WI38 (cell line): ENCODE results near the gene ASGR2.

ENCODE experiments used
- H3K4me3 ChIP-seq: 2 replicates; pipeline ENCODE4 v1.5.1; 2011; ENCODE audit warnings: low read depth, mild to moderate bottlenecking, control low read depth, low read length
- CTCF ChIP-seq: IDR thresholded peaks from 2 replicates; pipeline ENCODE4 v1.5.1; 2012; ENCODE audit warnings: low read depth, mild to moderate bottlenecking, control low read depth, low read length

The ASGR2 gene

GRCh38 chr17:7067198-7067597 is 47.4 kb downstream of the ASGR2 start:
- no peak overlapping the region for H3K4me3 ChIP-seq
- no peak for TF ChIP-seq CTCF

- no peak for TF ChIP-seq CTCF
- H3K4me3 ChIP-seq = no peak overlapping the region
Measured at GRCh38 chr17:7064261-7064660, 50.4 kb downstream of the ASGR2 start.

DNA sequence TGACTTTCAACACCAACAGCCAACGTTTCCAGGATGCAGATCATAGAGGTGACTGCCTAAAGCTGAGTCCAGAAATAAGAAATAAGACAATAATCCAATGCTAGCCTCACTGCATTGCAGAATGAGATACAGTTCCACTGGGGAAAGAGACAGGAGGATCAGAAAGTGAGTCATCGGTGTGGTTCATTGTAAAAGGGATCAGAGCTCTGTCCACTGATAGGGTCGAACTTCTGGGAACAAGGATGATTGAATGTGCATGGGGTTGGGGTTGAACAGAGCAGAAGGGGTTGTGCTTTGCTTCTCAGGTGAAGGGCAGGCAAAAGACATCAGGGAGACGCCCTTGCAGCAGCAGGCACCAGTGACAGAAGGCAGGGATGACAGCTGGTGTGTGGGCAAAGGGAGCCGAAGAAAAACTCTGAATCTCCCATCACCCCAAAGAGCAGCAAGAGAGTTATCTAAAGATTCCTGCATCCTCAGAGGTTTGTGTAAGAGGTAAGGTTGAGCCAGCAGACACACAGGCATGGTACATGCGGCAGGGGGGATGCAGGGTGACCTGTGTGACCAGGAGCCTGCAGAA is 51.0 kb downstream of the ASGR2 start:
- no peak overlapping the region for H3K4me3 ChIP-seq
- TF ChIP-seq CTCF = no peak

- H3K4me3 ChIP-seq = no peak overlapping the region
- no peak for TF ChIP-seq CTCF
Measured at GRCh38 chr17:7060165-7060891, 54.3 kb downstream of the ASGR2 start.

GRCh38 chr17:7058831-7059447 is 55.7 kb downstream of the ASGR2 start:
- no peak for TF ChIP-seq CTCF
- H3K4me3 ChIP-seq = no peak overlapping the region

DNA sequence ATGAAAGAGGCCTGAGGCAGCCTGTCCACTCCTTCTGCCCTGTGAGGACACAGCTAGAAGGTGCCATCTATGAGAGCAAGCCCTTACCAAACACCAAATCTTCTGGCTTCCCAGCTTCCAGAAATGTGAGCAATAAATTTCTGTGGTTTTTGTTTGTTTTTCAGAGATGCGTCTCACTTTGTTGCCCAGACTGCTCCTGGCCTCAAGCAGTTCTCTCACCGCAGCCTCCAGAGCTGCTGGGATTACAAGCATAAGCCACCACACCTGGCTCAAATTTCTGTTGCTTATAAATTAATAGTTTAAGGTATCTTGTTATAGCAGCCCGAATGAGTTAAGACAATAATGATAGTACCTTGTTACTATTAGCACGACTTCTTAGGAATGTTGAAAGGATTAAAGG is 58.2 kb downstream of the ASGR2 start:
- TF ChIP-seq CTCF = no peak
- H3K4me3 ChIP-seq = no peak overlapping the region
